GM12878 (cell line): ENCODE data around the gene PRPSAP2. TPM values are rescaled to one million over a fixed set of nuclear protein-coding genes. Genes with fewer than 3 reads are reported as not detected.

Source experiments
- polyA plus RNA-seq, 11 experiments: library from polyadenylated mRNA; depleted of rRNA in 4 of 11; unstranded in 6 of 11; stranded (reverse) in 5 of 11; fragments of >200 nt; fragmentation: Nextera tagmentation in 4 of 11; fragmentation: Illumina TruSeq in 1 of 11; extraction: Ambion mirVana in 4 of 11; extraction: Trizol in 1 of 11; gene quantifications; 1 replicate in 1 of 11; 2 replicates in 10 of 11; pipeline versions ENCODE4 v1.2.1 to v1.2.3, GENCODE V29; 2011 to 2016; ENCODE audit warnings: inconsistent platforms in 2 of 11, missing spikeins in 2 of 11, low read depth in 1 of 11
- small RNA-seq: library from RNA; depleted of rRNA; stranded (forward); fragments of <200 nt; gene quantifications from one replicate; pipeline ENCODE3, GENCODE V24; 2014
- total RNA-seq, 4 experiments: library from RNA; depleted of rRNA in 3 of 4; stranded (reverse); fragments of >200 nt in 3 of 4; fragmentation: Illumina TruSeq in 1 of 4; extraction: Trizol in 1 of 4; gene quantifications; 2 replicates each; pipeline versions ENCODE4 v1.2.1 to v1.2.3, GENCODE V29; 2013 to 2021

Gene PRPSAP2
- total and polyA plus RNA-seq, 10 of the 15 experiments (the other 5 are each of a cell fraction or from before 2014, with no cell fraction given), result 33.2 to 102 (median 83.8) TPM

Small RNAs within 50 kb of the gene (small RNA-seq; reads per million reads assigned to genes)
- gene RF00324, result not detected

Other genes with a start within 250 kb of the PRPSAP2 start
- gene TBC1D28, start 213.7 kb upstream of the PRPSAP2 start, total RNA-seq (2014; rRNA removed), result not detected in 2 replicates
- gene TBC1D28, start 213.7 kb upstream of the PRPSAP2 start, total RNA-seq (2014; rRNA removed; fragmentation: Illumina TruSeq; extraction: Trizol), result not detected in 2 replicates
- not detected in 2 replicates for gene TBC1D28, start 213.7 kb upstream of the PRPSAP2 start, total RNA-seq (2021)
- gene TBC1D28, start 213.7 kb upstream of the PRPSAP2 start, polyA plus RNA-seq (2011; rRNA removed), result not detected in 2 replicates
- not detected in 2 replicates for gene TBC1D28, start 213.7 kb upstream of the PRPSAP2 start, polyA plus RNA-seq (2014; fragmentation: Illumina TruSeq; extraction: Trizol)
- not detected for gene TBC1D28, start 213.7 kb upstream of the PRPSAP2 start, polyA plus RNA-seq (2014; fragmentation: Nextera tagmentation; extraction: Ambion mirVana)
- gene TBC1D28, start 213.7 kb upstream of the PRPSAP2 start, polyA plus RNA-seq (2014; rRNA removed), result not detected in 2 replicates
- gene TBC1D28, start 213.7 kb upstream of the PRPSAP2 start, polyA plus RNA-seq (2016; fragmentation: Nextera tagmentation; extraction: Ambion mirVana), result not detected
- 0.85 and 1.1 TPM in 2 replicates for gene FOXO3B, start 175.8 kb upstream of the PRPSAP2 start, total RNA-seq (2014; rRNA removed)
- 0.32 and 0.76 TPM in 2 replicates for gene FOXO3B, start 175.8 kb upstream of the PRPSAP2 start, total RNA-seq (2014; rRNA removed; fragmentation: Illumina TruSeq; extraction: Trizol)
- 1.3 TPM in 2 replicates for gene FOXO3B, start 175.8 kb upstream of the PRPSAP2 start, total RNA-seq (2021)
- gene FOXO3B, start 175.8 kb upstream of the PRPSAP2 start, polyA plus RNA-seq (2011; rRNA removed), result 0.27 and 1.0 TPM in 2 replicates
- 0.97 and 1.1 TPM in 2 replicates for gene FOXO3B, start 175.8 kb upstream of the PRPSAP2 start, polyA plus RNA-seq (2014; fragmentation: Illumina TruSeq; extraction: Trizol)
- gene FOXO3B, start 175.8 kb upstream of the PRPSAP2 start, polyA plus RNA-seq (2014; fragmentation: Nextera tagmentation; extraction: Ambion mirVana), result under 1 TPM; 0.05 to 0.08 TPM
- gene FOXO3B, start 175.8 kb upstream of the PRPSAP2 start, polyA plus RNA-seq (2014; rRNA removed), result 0.82 and 1.4 TPM in 2 replicates
- under 1 TPM; 0.18 to 0.40 TPM for gene FOXO3B, start 175.8 kb upstream of the PRPSAP2 start, polyA plus RNA-seq (2016; fragmentation: Nextera tagmentation; extraction: Ambion mirVana)
- 0.11 TPM in 1 of 2 replicates, not detected in the other for gene FBXW10, start 114.1 kb upstream of the PRPSAP2 start, total RNA-seq (2014; rRNA removed)
- gene FBXW10, start 114.1 kb upstream of the PRPSAP2 start, total RNA-seq (2014; rRNA removed; fragmentation: Illumina TruSeq; extraction: Trizol), result not detected in 2 replicates
- gene FBXW10, start 114.1 kb upstream of the PRPSAP2 start, total RNA-seq (2021), result not detected in 2 replicates
- 0.01 TPM in 1 of 2 replicates, not detected in the other for gene FBXW10, start 114.1 kb upstream of the PRPSAP2 start, polyA plus RNA-seq (2011; rRNA removed)
- 0.10 TPM in 1 of 2 replicates, not detected in the other for gene FBXW10, start 114.1 kb upstream of the PRPSAP2 start, polyA plus RNA-seq (2014; fragmentation: Illumina TruSeq; extraction: Trizol)
- not detected for gene FBXW10, start 114.1 kb upstream of the PRPSAP2 start, polyA plus RNA-seq (2014; fragmentation: Nextera tagmentation; extraction: Ambion mirVana)
- not detected in 2 replicates for gene FBXW10, start 114.1 kb upstream of the PRPSAP2 start, polyA plus RNA-seq (2014; rRNA removed)
- gene FBXW10, start 114.1 kb upstream of the PRPSAP2 start, polyA plus RNA-seq (2016; fragmentation: Nextera tagmentation; extraction: Ambion mirVana), result not detected
- 25.0 and 29.1 TPM in 2 replicates for gene TVP23B, start 76.9 kb upstream of the PRPSAP2 start, total RNA-seq (2014; rRNA removed)
- 33.9 and 34.0 TPM in 2 replicates for gene TVP23B, start 76.9 kb upstream of the PRPSAP2 start, total RNA-seq (2014; rRNA removed; fragmentation: Illumina TruSeq; extraction: Trizol)
- gene TVP23B, start 76.9 kb upstream of the PRPSAP2 start, total RNA-seq (2021), result 21.5 and 24.4 TPM in 2 replicates
- 45.7 and 75.8 TPM in 2 replicates for gene TVP23B, start 76.9 kb upstream of the PRPSAP2 start, polyA plus RNA-seq (2011; rRNA removed)
- 21.9 and 27.6 TPM in 2 replicates for gene TVP23B, start 76.9 kb upstream of the PRPSAP2 start, polyA plus RNA-seq (2014; fragmentation: Illumina TruSeq; extraction: Trizol)
- gene TVP23B, start 76.9 kb upstream of the PRPSAP2 start, polyA plus RNA-seq (2014; fragmentation: Nextera tagmentation; extraction: Ambion mirVana), result 100 to 1,000 TPM in 1 of 2 experiments, 10 to 100 TPM in 1; 54.7 to 105 TPM
- gene TVP23B, start 76.9 kb upstream of the PRPSAP2 start, polyA plus RNA-seq (2014; rRNA removed), result 21.9 TPM in 2 replicates
- gene TVP23B, start 76.9 kb upstream of the PRPSAP2 start, polyA plus RNA-seq (2016; fragmentation: Nextera tagmentation; extraction: Ambion mirVana), result 10 to 100 TPM; 50.3 to 51.6 TPM
- gene SLC5A10, start 94.0 kb downstream of the PRPSAP2 start, total RNA-seq (2014; rRNA removed), result under 0.01 TPM in 1 of 2 replicates, not detected in the other
- gene SLC5A10, start 94.0 kb downstream of the PRPSAP2 start, total RNA-seq (2014; rRNA removed; fragmentation: Illumina TruSeq; extraction: Trizol), result not detected in 2 replicates
- gene SLC5A10, start 94.0 kb downstream of the PRPSAP2 start, total RNA-seq (2021), result not detected in 2 replicates
- not detected in 2 replicates for gene SLC5A10, start 94.0 kb downstream of the PRPSAP2 start, polyA plus RNA-seq (2011; rRNA removed)
- gene SLC5A10, start 94.0 kb downstream of the PRPSAP2 start, polyA plus RNA-seq (2014; fragmentation: Illumina TruSeq; extraction: Trizol), result not detected in 2 replicates
- under 1 TPM; 0.03 to 0.18 TPM for gene SLC5A10, start 94.0 kb downstream of the PRPSAP2 start, polyA plus RNA-seq (2014; fragmentation: Nextera tagmentation; extraction: Ambion mirVana)
- gene SLC5A10, start 94.0 kb downstream of the PRPSAP2 start, polyA plus RNA-seq (2014; rRNA removed), result 0.03 and 0.13 TPM in 2 replicates
- under 1 TPM; 0.07 to 0.08 TPM for gene SLC5A10, start 94.0 kb downstream of the PRPSAP2 start, polyA plus RNA-seq (2016; fragmentation: Nextera tagmentation; extraction: Ambion mirVana)
- 14.1 and 14.8 TPM in 2 replicates for gene FAM83G, start 146.6 kb downstream of the PRPSAP2 start, total RNA-seq (2014; rRNA removed)
- gene FAM83G, start 146.6 kb downstream of the PRPSAP2 start, total RNA-seq (2014; rRNA removed; fragmentation: Illumina TruSeq; extraction: Trizol), result 5.8 and 6.9 TPM in 2 replicates
- gene FAM83G, start 146.6 kb downstream of the PRPSAP2 start, total RNA-seq (2021), result 15.1 and 16.7 TPM in 2 replicates
- gene FAM83G, start 146.6 kb downstream of the PRPSAP2 start, polyA plus RNA-seq (2011; rRNA removed), result 3.8 and 7.5 TPM in 2 replicates
- gene FAM83G, start 146.6 kb downstream of the PRPSAP2 start, polyA plus RNA-seq (2014; fragmentation: Illumina TruSeq; extraction: Trizol), result 3.3 and 5.9 TPM in 2 replicates
- under 1 TPM; 0.03 to 0.07 TPM for gene FAM83G, start 146.6 kb downstream of the PRPSAP2 start, polyA plus RNA-seq (2014; fragmentation: Nextera tagmentation; extraction: Ambion mirVana)
- 11.7 and 13.1 TPM in 2 replicates for gene FAM83G, start 146.6 kb downstream of the PRPSAP2 start, polyA plus RNA-seq (2014; rRNA removed)
- 1 to 10 TPM; 5.0 to 6.0 TPM for gene FAM83G, start 146.6 kb downstream of the PRPSAP2 start, polyA plus RNA-seq (2016; fragmentation: Nextera tagmentation; extraction: Ambion mirVana)
- gene GRAP, start 188.8 kb downstream of the PRPSAP2 start, total RNA-seq (2014; rRNA removed), result 72.6 and 78.3 TPM in 2 replicates
- gene GRAP, start 188.8 kb downstream of the PRPSAP2 start, total RNA-seq (2014; rRNA removed; fragmentation: Illumina TruSeq; extraction: Trizol), result 36.3 and 37.5 TPM in 2 replicates
- 50.4 and 51.2 TPM in 2 replicates for gene GRAP, start 188.8 kb downstream of the PRPSAP2 start, total RNA-seq (2021)
- 11.0 and 18.5 TPM in 2 replicates for gene GRAP, start 188.8 kb downstream of the PRPSAP2 start, polyA plus RNA-seq (2011; rRNA removed)
- 31.2 and 40.1 TPM in 2 replicates for gene GRAP, start 188.8 kb downstream of the PRPSAP2 start, polyA plus RNA-seq (2014; fragmentation: Illumina TruSeq; extraction: Trizol)
- gene GRAP, start 188.8 kb downstream of the PRPSAP2 start, polyA plus RNA-seq (2014; fragmentation: Nextera tagmentation; extraction: Ambion mirVana), result 1 to 10 TPM in 1 of 2 experiments, under 1 TPM in 1; 0.58 to 1.7 TPM
- gene GRAP, start 188.8 kb downstream of the PRPSAP2 start, polyA plus RNA-seq (2014; rRNA removed), result 65.2 and 72.3 TPM in 2 replicates
- gene GRAP, start 188.8 kb downstream of the PRPSAP2 start, polyA plus RNA-seq (2016; fragmentation: Nextera tagmentation; extraction: Ambion mirVana), result 10 to 100 TPM; 30.6 to 35.6 TPM